CD4-positive, alpha-beta T cell treated with Interleukin-6 for 4 hours (primary cell): ENCODE measurements around the gene CHTF8.

Experiments used
- DNase-seq: peaks from one replicate; pipeline ENCODE4 v3.0.0-alpha.2; 2020; ENCODE audit warnings: mixed read lengths

CHTF8 gene

GRCh38 chr16:69112285-69113129, 19.9 kb downstream of the CHTF8 start:
- peak; percentile 57 for DNase-seq

GRCh38 chr16:69111876-69112230, 20.5 kb downstream of the CHTF8 start:
- no peak for DNase-seq

DNA sequence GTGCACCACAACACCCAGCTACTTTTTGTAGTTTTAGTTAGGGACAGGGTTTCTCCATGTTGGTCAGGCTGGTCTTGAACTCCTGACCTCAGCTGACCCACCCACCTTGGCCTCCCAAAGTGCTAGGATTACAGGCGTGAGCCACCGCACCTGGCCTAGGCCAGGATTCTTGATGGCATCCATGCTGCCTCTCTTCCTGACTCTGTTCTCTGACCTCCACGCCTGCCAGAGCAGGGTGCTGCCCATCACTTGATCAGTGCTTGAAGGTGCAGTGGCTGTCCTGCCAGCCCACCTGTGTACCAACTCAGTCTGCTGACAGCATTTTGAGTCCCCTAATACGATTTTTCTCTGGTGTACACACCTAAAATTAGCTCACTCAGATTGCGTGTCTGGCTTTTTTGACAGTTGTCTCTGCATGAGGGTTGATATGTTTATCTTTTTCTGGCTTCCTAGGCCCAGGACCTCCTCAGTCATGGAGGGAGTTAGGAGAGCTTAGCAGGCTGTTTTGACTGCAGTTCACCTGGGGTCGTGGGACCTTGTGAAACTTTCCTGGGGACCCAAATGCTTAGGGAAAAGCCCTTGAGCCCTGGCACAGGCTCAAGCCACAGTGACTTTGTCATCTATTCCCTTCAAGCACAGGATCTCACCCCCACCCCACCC, 21.0 kb downstream of the CHTF8 start:
- no peak for DNase-seq

DNA sequence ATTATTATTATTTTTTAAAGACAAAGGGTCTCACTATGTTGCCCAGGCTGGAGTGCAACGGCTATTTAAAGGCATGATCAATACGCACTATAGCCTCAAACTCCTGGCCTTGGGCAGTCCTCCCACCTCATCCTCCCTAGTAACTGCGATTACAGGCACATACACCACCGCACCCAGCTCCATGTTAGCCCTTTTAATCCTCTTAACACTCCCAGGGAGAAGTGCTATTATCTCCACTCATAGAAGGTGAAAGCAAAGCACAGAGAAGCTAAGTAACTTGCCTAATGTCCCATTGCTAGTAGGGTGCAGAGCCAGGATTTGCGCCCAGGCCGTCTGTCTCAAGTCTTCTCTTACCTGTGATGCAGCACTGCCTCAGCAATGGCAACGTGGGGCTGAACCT, 22.0 kb downstream of the CHTF8 start:
- DNase-seq: no peak

GRCh38 chr16:69109486-69110270, 22.7 kb downstream of the CHTF8 start:
- no peak for DNase-seq

DNA sequence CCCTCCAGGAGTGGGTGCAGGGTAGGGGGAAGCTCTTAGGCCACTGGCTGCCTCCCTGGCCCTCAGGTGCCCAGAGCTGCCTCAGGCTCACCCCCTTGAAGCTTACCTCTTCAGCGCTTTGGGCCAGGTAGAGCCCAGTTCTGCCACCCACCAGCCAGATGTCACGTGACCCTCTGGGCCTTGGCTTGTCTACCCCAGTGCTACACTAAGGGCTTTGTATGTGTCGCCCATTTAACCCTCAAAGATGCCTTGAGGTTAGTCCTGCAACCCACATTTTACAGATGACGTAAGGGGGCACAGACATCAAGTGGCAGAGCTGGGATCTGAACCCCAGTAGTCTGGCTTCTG, 23.5 kb downstream of the CHTF8 start:
- DNase-seq: no peak

- DNase-seq: no peak
Measured at GRCh38 chr16:69108064-69108904, 24.1 kb downstream of the CHTF8 start.

GRCh38 chr16:69107316-69107962, 24.9 kb downstream of the CHTF8 start:
- no peak for DNase-seq

DNA sequence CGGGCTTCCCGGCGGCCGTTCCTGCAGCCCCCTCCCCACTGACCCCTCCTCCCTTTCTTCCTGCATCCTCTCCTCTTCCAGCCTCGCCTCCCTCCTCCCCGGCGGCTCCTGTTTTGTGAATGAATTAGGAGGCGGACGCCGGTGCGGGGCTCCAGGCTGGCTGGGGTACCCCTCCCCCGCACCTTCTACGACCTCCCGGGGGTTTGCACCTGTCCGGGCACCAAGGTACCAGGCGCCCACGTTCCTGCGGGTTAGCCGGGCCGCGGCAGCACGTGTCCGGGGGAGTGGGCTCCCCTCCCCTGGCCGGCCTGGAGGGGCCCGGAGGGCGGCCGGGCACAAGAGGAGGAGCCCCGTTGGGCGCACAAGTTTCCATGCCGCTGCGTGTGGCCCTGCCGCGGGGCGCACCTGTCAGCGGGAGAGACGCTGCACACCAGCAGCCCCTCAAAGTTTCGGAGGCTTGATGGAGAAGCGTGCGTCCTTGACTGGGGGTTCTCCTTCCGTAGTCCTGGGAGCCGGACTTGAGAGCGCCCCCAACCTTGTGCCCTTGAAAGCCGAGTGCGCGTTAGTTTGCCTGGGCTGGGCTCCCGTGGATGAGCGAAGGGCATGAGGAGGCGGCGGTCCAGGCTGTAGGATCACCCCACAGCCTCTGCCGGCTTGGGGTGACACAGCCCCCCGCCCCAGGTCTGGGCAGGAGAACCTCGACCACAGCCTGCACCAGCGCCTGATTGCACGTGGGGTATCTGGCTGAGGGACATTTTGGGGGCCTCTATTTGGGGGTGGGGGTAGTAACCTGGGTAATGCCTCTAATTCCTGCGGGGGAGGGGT, 25.7 kb downstream of the CHTF8 start:
- no peak for DNase-seq

DNA sequence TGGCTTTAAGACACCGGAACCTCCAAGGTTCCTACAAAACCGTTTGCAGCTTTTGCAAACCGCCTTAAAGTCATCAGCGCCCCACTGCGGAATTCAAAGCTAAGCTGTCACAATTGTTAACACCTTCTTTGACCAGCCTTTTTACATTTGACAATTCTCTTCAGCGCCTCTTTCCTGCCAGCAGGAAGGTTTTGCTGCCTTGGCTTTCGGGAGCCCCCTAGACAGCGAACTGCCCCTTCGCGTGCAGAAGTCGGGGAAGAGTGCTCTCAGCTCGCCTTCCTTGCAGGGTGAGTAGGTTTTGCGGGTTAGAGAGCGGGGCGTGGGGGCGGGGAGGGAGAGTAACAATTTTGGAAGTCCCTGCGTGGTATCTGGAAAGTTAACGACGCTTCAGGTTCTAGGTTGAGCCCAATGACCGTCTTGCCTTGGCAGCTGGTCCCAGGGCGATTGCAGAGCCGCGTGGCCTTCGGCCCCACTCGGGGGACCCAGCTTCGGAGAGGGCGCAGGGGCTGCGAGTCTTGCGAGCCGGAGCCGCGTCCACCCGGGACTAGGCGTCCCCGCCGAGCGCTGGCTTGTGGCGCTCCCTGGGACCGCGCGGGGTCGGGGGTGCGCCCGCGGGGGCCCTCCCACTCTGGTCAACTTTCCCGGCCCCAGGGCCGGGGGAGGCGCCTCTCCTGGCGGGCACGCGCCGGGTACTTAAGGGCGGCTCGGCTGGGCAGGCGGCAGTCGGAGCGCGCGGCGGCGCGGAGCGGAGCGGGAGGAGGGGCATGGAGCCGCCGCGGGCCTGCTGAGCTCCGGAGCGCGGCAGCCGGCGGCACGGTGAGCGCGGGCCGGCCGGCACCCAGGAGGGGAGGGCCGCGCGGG, 26.7 kb downstream of the CHTF8 start, which contains the start of gene HAS3:
HAS3 (plus strand) TSS at position 153 of the 861 bp plus-strand sequence. CDS start 3,743 bp downstream, outside the sequence.
- peak; percentile 29 for DNase-seq

DNA sequence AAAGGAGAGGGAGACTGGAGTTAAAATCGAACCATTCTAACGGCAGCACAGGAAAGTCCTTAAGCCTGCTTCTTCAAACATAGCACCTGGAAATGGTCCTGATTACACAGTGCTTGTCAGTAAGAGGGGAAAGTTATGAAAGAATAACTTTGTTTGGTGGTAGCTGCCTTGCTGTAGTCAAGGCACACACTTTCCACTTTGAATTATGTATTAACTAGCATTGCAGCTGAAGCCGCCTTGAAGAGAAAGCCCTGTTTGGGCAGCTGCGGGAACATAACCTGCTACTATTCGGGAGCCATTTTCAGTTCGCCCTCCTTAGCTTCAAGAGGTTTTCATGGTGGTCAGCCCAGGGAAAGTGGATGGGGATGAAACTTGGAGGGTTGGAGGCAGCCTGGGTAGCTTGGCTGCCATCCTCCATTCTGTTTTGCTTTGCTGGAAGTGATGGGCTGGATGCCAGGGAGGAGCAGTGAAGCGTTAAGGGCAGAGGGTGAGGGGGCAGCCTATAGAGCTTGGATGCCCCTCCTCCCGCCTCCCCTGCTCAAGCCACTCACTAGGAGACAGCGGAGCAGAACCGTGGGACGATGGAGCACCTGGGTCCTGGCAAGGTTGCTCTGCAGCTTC, 32.2 kb downstream of the CHTF8 start:
- no peak for DNase-seq

GRCh38 chr16:69095193-69095592, 37.2 kb downstream of the CHTF8 start:
- no peak for DNase-seq

- DNase-seq: no peak
Measured at GRCh38 chr16:69094501-69094900, 37.9 kb downstream of the CHTF8 start.

- DNase-seq: no peak
Measured at GRCh38 chr16:69093974-69094373, 38.4 kb downstream of the CHTF8 start.

- peak; percentile 9 for DNase-seq
Measured at GRCh38 chr16:69089091-69089910, 43.1 kb downstream of the CHTF8 start.

DNA sequence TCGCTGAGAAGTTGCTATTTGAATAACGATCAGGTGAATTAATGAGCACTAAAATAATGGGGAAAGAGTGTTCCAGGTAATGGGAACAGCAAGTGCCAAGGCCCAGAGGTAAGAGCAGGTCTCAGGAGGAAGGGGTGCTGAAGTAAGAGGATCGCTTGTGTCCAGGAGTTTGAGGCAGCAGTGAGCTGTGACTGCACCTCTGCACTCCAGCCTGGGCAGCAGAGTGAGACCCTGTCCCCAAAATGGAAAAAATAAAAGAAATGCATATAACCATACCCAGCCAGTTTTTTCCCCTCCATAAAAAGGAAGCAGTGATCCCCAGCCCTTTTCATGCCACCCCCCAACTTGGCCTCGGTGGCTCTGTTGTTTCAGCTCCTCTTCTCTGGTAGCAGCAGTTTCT, 43.7 kb downstream of the CHTF8 start:
- DNase-seq: no peak

DNA sequence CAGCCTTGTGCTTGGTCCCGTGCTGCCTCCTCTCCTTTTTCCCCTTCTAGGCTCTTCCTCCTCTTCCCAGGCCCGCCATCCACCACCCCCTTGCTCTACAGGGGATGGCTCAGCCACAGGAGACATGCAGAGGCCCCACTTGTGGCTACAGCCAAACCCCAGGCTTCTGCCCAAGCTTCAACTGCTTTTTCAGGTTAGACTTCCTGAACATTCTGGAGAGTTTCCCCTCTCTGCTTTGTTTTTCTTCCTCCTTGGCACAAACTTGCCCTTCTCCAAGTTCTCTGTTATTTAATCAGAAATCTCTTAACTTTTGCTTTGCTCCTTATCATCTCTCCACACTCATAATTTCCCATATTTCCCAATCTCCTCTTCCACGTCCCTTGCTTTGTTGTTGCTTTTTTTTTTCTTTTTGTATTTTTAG, 45.2 kb downstream of the CHTF8 start:
- DNase-seq: no peak

GRCh38 chr16:69085032-69085695, 47.2 kb downstream of the CHTF8 start:
- DNase-seq: no peak
